Measurements from ENCODE around the gene CRYZL1.

GRCh38 chr21:33655588-33656221 is 14.2 kb upstream of the CRYZL1 start:
- TF ChIP-seq POLR2AphosphoS5 (IDR thresholded peaks at IDR 0.05; ENCODE audit: borderline replicate concordance, low read depth, low read length) (no peak), EZH2 (IDR thresholded peaks at IDR 0.05) (no peak), FOXP2 (optimal IDR thresholded peaks at IDR 0.05; ENCODE audit: control extremely low read depth, extremely low read length, insufficient read depth) (no peak)
